ENCODE data around the gene PSG1. TPM values are rescaled to one million over a fixed set of nuclear protein-coding genes. Genes with fewer than 3 reads are reported as not detected.
"Not testable (repeated sequence)": the region's sequence is repeated elsewhere in the genome, so short reads cannot be mapped to it uniquely, and the experiment has no call there.

Gene PSG1
- total RNA-seq, 1 experiment from 2014 or later: not detected

GRCh38 chr19:42874901-42875813 lies 4.4 kb downstream of the PSG1 start:
- H3K27ac ChIP-seq (ENCODE audit: low read depth, low read length); H3K79me2 ChIP-seq (ENCODE audit: insufficient read depth, low read length); BruUV-seq (replicated peaks); DNase-seq (ENCODE audit: low read depth, low spot score); H4K20me1 ChIP-seq (ENCODE audit: insufficient read depth); H3K27me3 ChIP-seq (ENCODE audit: insufficient read depth, low read length); intact Hi-C loops (cut with micrococcal nuclease); H3K4me3 ChIP-seq (replicated peaks in 1 of 2; ENCODE audit: low read depth in 1 of 2, low read length in 2 of 2); ATAC-seq; H3K9me3 ChIP-seq (ENCODE audit: control insufficient read depth in 1 of 2, insufficient read depth in 1 of 2, low read depth in 1 of 2, low read length in 2 of 2); H3K36me3 ChIP-seq (ENCODE audit: control insufficient read depth in 1 of 2, insufficient read depth in 2 of 2, low read length in 2 of 2); POLR2A ChIA-PET; H3K9me2 ChIP-seq (ENCODE audit: insufficient read depth); H3K9ac ChIP-seq (ENCODE audit: low read length); RAD21 ChIA-PET (ENCODE audit: low non-redundant PET in 1 of 2, low total read pairs in 2 of 2, uncharacterized antibody in 2 of 2, unreplicated experiment in 2 of 2): not testable (repeated sequence)
- Histone ChIP-seq H3K4me2 (ENCODE audit: low read length) (peak overlapping the region; percentile 28), H3K4me1 (ENCODE audit: control insufficient read depth in 1 of 2, insufficient read depth in 2 of 2, low read length in 2 of 2) (peaks cover 0 to 17% of the 10 kb centered on the region in 2 experiments; a peak in 2 of 4 replicates), H2AFZ (ENCODE audit: low read depth, low read length, poor library complexity, severe bottlenecking) (peak overlapping the region; percentile 26)
- CTCF ChIA-PET: interaction anchor here (1.2 kb wide), 1 partner anchor 10 kb away, joined by 4 read pairs; no protein-coding TSS in a partner anchor

- DNase-seq (ENCODE audit: low read depth, low spot score); H3K79me2 ChIP-seq (ENCODE audit: insufficient read depth, low read length); H3K4me3 ChIP-seq (replicated peaks in 1 of 2; ENCODE audit: low read depth in 1 of 2, low read length in 2 of 2); H3K27me3 ChIP-seq (ENCODE audit: insufficient read depth, low read length); RAD21 ChIA-PET (ENCODE audit: low non-redundant PET in 1 of 2, low total read pairs in 2 of 2, uncharacterized antibody in 2 of 2, unreplicated experiment in 2 of 2); H3K9me3 ChIP-seq (ENCODE audit: control insufficient read depth in 1 of 2, insufficient read depth in 1 of 2, low read depth in 1 of 2, low read length in 2 of 2); H3K27ac ChIP-seq (ENCODE audit: low read depth, low read length); H2AFZ ChIP-seq (ENCODE audit: low read depth, low read length, poor library complexity, severe bottlenecking); H3K36me3 ChIP-seq (ENCODE audit: control insufficient read depth in 1 of 2, insufficient read depth in 2 of 2, low read length in 2 of 2); ATAC-seq; POLR2A ChIA-PET; intact Hi-C loops (cut with micrococcal nuclease); H4K20me1 ChIP-seq (ENCODE audit: insufficient read depth); H3K4me2 ChIP-seq (ENCODE audit: low read length); BruUV-seq (replicated peaks); H3K9me2 ChIP-seq (ENCODE audit: insufficient read depth); H3K9ac ChIP-seq (ENCODE audit: low read length): not testable (repeated sequence)
- H3K4me1 ChIP-seq (ENCODE audit: control insufficient read depth in 1 of 2, insufficient read depth in 2 of 2, low read length in 2 of 2): peaks cover 0 to 17% of the 10 kb centered on the region in 2 experiments; a peak in 2 of 4 replicates
- CTCF ChIA-PET: interaction anchor here (1.2 kb wide), 1 partner anchor 11 kb away, joined by 4 read pairs; no protein-coding TSS in a partner anchor
Observed at GRCh38 chr19:42874136-42874535, 5.4 kb downstream of the PSG1 start.

All from HCT116 (cell line).